GM13976 (cell line): ENCODE data around the gene AP1B1.
A peak's percentile ranks its signal among the peaks of the same experiment; 100 is the strongest.

ENCODE experiments used
- DNase-seq: peaks from one replicate; pipeline ENCODE4 v3.0.0; 2012; ENCODE audit warnings: low spot score
- in situ Hi-C: fragments of 300-500 bp; cut with MboI; formaldehyde crosslinking; loops from one replicate; pipeline ENCODE4 v1.12.0; 2022; ENCODE audit warnings: low sequenced_read_pairs, mixed read lengths, inconsistent platforms; ENCODE audit not compliant: unreplicated experiment
- TF ChIP-seq, protein P1 (sequence below): IDR thresholded peaks from 2 replicates; pipeline ENCODE4 v1.5.1; 2012; ENCODE audit warnings: borderline replicate concordance, mild to moderate bottlenecking; ENCODE audit not compliant: insufficient read depth; ENCODE audit errors: extremely low read depth, missing control alignments, control extremely low read depth

AP1B1 gene

DNA sequence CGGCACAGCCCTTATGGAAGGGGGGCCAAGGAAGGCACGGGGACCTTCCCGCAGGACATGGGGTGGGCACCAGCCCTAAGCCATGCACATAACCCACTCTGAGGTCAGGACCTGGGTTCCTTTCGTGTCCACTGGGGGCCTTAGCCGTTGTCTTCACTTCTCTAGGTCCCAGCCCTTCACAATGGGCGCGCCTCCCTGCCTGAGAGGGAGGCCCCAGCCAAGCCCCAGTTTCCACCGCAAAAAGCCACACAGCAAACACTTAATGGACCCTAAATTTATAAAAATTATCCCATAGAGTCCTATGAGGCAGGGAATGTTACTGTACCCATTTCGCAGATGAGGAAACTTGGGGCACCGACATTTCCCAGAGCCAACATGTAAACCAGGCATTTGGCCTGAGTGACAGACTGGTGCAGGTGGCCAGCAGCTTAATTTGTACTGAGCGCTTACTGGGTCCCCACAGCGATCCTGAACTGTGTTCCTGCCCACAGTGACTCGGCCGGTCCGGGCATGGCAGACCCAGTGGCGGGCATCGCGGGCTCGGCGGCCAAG lies 80.7 kb downstream of the AP1B1 start:
- in situ Hi-C loops, result no loop called here
- DNase-seq, result peak; percentile 41
- TF ChIP-seq, protein P1, sequence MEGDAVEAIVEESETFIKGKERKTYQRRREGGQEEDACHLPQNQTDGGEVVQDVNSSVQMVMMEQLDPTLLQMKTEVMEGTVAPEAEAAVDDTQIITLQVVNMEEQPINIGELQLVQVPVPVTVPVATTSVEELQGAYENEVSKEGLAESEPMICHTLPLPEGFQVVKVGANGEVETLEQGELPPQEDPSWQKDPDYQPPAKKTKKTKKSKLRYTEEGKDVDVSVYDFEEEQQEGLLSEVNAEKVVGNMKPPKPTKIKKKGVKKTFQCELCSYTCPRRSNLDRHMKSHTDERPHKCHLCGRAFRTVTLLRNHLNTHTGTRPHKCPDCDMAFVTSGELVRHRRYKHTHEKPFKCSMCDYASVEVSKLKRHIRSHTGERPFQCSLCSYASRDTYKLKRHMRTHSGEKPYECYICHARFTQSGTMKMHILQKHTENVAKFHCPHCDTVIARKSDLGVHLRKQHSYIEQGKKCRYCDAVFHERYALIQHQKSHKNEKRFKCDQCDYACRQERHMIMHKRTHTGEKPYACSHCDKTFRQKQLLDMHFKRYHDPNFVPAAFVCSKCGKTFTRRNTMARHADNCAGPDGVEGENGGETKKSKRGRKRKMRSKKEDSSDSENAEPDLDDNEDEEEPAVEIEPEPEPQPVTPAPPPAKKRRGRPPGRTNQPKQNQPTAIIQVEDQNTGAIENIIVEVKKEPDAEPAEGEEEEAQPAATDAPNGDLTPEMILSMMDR, result no peak

DNA sequence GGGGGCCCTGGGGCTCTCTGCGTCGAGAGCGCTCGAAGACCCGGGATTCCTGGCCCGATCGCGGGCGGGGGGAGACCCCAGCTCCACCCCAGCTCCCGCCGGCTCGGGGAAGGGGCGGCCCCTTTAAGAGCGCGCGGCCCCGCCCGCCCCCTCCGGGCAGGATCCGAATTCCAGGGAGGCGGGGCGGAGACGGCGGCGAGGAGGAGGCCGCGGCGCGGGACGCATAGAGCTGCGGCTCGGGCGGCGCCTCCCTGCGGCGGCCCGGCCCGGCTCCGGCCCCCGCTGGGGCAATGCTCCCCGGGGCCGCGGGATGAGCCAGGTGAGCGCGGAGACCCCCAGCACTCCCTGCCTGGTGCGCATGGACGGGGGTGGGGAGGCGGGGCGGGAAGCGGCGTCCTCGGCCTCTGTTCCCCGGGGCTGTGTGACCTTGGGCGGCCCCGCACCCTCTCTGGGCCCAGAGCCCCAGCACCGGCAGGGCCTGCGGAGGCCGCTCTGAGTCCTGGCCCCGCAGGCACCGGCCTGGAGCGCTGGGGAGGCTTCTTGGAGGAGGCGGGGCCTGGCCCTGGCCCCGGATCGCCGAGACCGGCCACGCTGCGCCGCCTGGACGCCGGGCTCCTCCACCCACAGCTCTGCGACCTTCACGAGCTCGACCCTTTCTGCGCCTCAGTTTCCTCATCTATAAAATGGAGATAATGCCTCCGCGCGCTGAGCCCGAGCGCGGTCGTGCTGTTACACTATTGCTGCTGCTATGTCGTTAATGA lies 81.4 kb downstream of the AP1B1 start:
- DNase-seq, result peak; percentile 63
- in situ Hi-C loops, result no loop called here
- TF ChIP-seq, protein P1, result no peak

- TF ChIP-seq, protein P1, result peak; percentile 23
- peak; percentile 82 for DNase-seq
- in situ Hi-C loops, result no loop called here
Measured at GRCh38 chr22:29306175-29306834, 82.1 kb downstream of the AP1B1 start, which contains the start of gene GAS2L1. Gene GAS2L1, plus strand, starts transcription at chr22:29306650. Its CDS starts 1,456 bp downstream, at chr22:29308106.

GRCh38 chr22:29305836-29306174 lies 82.6 kb downstream of the AP1B1 start:
- no peak for DNase-seq
- TF ChIP-seq, protein P1, result no peak
- in situ Hi-C loops, result no loop called here

- TF ChIP-seq, protein P1, result no peak
- in situ Hi-C loops, result no loop called here
- no peak for DNase-seq
Measured at GRCh38 chr22:29302681-29303465, 85.5 kb downstream of the AP1B1 start.

- TF ChIP-seq, protein P1, result no peak
- in situ Hi-C loops, result no loop called here
Measured at GRCh38 chr22:29302402-29302680, 86.0 kb downstream of the AP1B1 start.

More at GRCh38 chr22:29302402-29302680, 86.0 kb downstream of the AP1B1 start:
- DNase-seq, result no peak
